SU-DHL-6 (cell line): ENCODE data around the gene MTHFD1.

ENCODE experiments used
- CTCF ChIP-seq: fragments of 200-600 bp; sonication (generic); IDR thresholded peaks from one replicate; pipeline ENCODE4 v1.5.1; 2017; ENCODE audit warnings: antibody characterized with exemption, mild to moderate bottlenecking, low read length, moderate library complexity; ENCODE audit not compliant: insufficient read depth, poor library complexity, severe bottlenecking
- EZH2phosphoT487 ChIP-seq: fragments of 200-600 bp; sonication (generic), shearing (Covaris generic); conservative IDR thresholded peaks from 2 replicates; pipeline ENCODE4 v1.6.1; 2018; ENCODE audit warnings: mild to moderate bottlenecking, antibody characterized with exemption, low read length, moderate library complexity, mixed read lengths

GRCh38 chr14:64394977-64395633 lies 7.0 kb downstream of the MTHFD1 start:
- TF ChIP-seq CTCF (no peak), EZH2phosphoT487 (no peak)
